ENCODE data around the gene USF3.

GRCh38 chr3:113659996-113660395, 36.4 kb downstream of the USF3 start:
- TF ChIP-seq POLR2A (IDR thresholded peaks at IDR 0.05) = no peak
- no peak for TF ChIP-seq CTCF (IDR thresholded peaks at IDR 0.05)

Data from thyroid gland (tissue), 4 donors.